Endothelial cell (in vitro differentiated cells): Measurements from ENCODE around the gene RPN2. TPM values are rescaled to one million over a fixed set of nuclear protein-coding genes. Genes with fewer than 3 reads are reported as not detected.

Experiments
- DNase-seq: peaks from one replicate; pipeline ENCODE4 v3.0.0; 2021; ENCODE audit warnings: low spot score
- H3K27ac Mint-ChIP-seq: one replicate; pipeline ENCODE4 v1.8.0; 2021; ENCODE audit warnings: mixed read lengths, inconsistent platforms; ENCODE audit not compliant: unreplicated experiment
- H3K27me3 Mint-ChIP-seq: one replicate; pipeline ENCODE4 v1.8.0; 2021; ENCODE audit warnings: mild to moderate bottlenecking, moderate library complexity, mixed read lengths, inconsistent platforms; ENCODE audit not compliant: unreplicated experiment
- H3K36me3 Mint-ChIP-seq: one replicate; pipeline ENCODE4 v1.8.0; 2021; ENCODE audit warnings: mild to moderate bottlenecking, low read depth, mixed read lengths, inconsistent platforms; ENCODE audit not compliant: unreplicated experiment
- H3K4me1 Mint-ChIP-seq: one replicate; pipeline ENCODE4 v1.8.0; 2021; ENCODE audit warnings: mild to moderate bottlenecking, mixed read lengths, inconsistent platforms; ENCODE audit not compliant: unreplicated experiment
- H3K4me3 Mint-ChIP-seq: one replicate; pipeline ENCODE4 v1.8.0; 2021; ENCODE audit warnings: mild to moderate bottlenecking, mixed read lengths, inconsistent platforms; ENCODE audit not compliant: unreplicated experiment
- H3K9me3 Mint-ChIP-seq: one replicate; pipeline ENCODE4 v1.8.0; 2021; ENCODE audit warnings: mixed read lengths, inconsistent platforms; ENCODE audit not compliant: unreplicated experiment
- total RNA-seq: library from RNA; stranded (reverse); fragmentation: NEBNext Ultra II Directional; extraction: Animal tissue kit (Norgen Biotek cat#: 25700); gene quantifications from one replicate; pipeline ENCODE4 v1.2.1, GENCODE V29; 2021; ENCODE audit not compliant: unreplicated experiment
- TF ChIP-seq, protein P1 (sequence below): fragments of 200-600 bp; sonication (generic); IDR thresholded peaks from one replicate; pipeline ENCODE4 v1.5.0; 2021; ENCODE audit warnings: antibody characterized with exemption; ENCODE audit not compliant: unreplicated experiment

RPN2 gene
- total RNA-seq, 1 donor from 2014 or later: 187 TPM

DNA sequence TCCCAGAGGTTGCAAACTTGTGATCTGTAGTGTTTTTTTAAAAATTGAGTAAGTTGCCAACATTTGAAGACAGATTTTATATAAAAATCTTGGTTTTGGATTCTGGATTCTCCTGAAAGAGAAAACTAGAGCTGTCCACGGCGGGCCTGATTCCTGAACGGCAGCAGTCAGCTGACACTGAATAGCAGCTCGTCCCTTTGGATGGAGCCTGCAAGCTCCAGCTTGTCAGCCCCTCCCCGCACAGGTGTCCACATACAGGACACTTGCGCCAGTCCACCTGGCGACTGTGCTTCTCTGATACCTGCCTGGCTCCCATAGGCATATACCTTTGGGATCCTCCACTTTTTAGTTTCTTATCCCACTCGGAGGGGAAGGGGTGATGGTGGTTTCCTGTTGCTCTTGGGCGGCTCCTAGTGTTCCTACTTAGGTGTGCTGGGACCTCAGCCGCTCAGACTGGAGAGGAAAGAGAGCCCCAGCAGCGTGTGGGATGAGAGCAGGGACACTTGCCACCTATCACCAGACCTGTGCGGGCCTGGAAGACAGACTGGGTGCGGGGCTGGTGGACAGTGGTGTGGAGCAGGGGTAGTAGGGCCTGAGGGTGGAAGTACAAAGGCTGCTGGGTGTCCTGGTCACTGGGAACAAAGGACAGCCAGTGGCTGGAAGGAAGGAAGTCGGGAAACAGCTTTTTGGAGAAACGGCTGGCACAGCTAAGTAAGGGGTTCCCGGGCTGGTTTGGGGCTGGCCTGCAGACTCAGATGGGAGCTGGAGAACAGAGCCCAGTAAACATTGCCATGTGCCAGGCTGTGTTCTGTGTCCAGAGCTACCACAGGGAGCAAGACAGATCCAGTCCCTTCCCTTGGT is 64.2 kb downstream of the RPN2 start:
- Mint-ChIP-seq H3K27me3 (peaks cover 5% of the 10 kb centered on the region), H3K4me3 (peak overlapping the region; percentile 20), H3K9me3 (no peaks in the 10 kb centered on the region), H3K4me1 (peaks cover 21% of the 10 kb centered on the region), H3K27ac (peak overlapping the region; percentile 72), H3K36me3 (peaks cover 39% of the 10 kb centered on the region)
- TF ChIP-seq, protein P1, sequence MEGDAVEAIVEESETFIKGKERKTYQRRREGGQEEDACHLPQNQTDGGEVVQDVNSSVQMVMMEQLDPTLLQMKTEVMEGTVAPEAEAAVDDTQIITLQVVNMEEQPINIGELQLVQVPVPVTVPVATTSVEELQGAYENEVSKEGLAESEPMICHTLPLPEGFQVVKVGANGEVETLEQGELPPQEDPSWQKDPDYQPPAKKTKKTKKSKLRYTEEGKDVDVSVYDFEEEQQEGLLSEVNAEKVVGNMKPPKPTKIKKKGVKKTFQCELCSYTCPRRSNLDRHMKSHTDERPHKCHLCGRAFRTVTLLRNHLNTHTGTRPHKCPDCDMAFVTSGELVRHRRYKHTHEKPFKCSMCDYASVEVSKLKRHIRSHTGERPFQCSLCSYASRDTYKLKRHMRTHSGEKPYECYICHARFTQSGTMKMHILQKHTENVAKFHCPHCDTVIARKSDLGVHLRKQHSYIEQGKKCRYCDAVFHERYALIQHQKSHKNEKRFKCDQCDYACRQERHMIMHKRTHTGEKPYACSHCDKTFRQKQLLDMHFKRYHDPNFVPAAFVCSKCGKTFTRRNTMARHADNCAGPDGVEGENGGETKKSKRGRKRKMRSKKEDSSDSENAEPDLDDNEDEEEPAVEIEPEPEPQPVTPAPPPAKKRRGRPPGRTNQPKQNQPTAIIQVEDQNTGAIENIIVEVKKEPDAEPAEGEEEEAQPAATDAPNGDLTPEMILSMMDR: no peak
- no peak for DNase-seq

DNA sequence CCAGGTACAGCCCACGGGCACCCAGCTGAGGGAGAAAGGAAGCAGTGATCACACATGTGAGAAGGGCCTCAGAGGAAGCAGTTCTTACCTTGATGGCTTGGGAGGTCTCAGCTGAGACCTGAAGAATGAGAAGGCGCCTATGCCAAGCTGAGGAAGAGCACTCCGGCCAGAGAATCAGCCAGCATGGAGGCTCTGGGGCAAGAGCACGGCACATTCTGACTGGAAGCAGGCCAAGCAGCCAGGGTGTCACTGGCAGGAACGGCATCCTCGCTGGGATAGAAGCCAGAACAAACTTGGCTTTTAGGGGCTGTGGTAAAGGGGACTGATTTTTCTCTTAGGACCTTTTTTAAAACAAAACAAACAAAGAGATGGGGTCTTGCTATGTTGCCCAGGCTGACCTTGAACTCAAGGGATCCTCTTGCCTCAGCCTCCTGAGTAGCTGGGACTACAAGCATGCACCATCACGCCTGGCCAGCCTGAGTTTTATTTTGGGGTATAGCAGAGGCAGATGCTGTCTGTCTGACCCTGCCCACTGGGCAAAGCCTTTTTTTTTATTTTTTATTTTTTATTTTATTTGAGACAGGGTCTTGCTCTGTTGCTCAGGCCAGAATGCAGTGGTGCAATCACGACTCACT is 64.9 kb downstream of the RPN2 start:
- Mint-ChIP-seq H3K4me1 (peaks cover 21% of the 10 kb centered on the region), H3K4me3 (no peak overlapping the region), H3K36me3 (peaks cover 33% of the 10 kb centered on the region), H3K27ac (peak overlapping the region; percentile 72), H3K9me3 (no peaks in the 10 kb centered on the region), H3K27me3 (peaks cover 5% of the 10 kb centered on the region)
- DNase-seq: no peak
- TF ChIP-seq, protein P1: no peak

GRCh38 chr20:37244572-37244957 is 65.4 kb downstream of the RPN2 start:
- no peak for DNase-seq
- H3K4me3 Mint-ChIP-seq: no peak overlapping the region
- no peaks in the 10 kb centered on the region for H3K9me3 Mint-ChIP-seq
- peaks cover 5% of the 10 kb centered on the region for H3K27me3 Mint-ChIP-seq
- peaks cover 21% of the 10 kb centered on the region for H3K4me1 Mint-ChIP-seq
- TF ChIP-seq, protein P1: no peak
- no peak overlapping the region for H3K27ac Mint-ChIP-seq
- peaks cover 30% of the 10 kb centered on the region for H3K36me3 Mint-ChIP-seq

DNA sequence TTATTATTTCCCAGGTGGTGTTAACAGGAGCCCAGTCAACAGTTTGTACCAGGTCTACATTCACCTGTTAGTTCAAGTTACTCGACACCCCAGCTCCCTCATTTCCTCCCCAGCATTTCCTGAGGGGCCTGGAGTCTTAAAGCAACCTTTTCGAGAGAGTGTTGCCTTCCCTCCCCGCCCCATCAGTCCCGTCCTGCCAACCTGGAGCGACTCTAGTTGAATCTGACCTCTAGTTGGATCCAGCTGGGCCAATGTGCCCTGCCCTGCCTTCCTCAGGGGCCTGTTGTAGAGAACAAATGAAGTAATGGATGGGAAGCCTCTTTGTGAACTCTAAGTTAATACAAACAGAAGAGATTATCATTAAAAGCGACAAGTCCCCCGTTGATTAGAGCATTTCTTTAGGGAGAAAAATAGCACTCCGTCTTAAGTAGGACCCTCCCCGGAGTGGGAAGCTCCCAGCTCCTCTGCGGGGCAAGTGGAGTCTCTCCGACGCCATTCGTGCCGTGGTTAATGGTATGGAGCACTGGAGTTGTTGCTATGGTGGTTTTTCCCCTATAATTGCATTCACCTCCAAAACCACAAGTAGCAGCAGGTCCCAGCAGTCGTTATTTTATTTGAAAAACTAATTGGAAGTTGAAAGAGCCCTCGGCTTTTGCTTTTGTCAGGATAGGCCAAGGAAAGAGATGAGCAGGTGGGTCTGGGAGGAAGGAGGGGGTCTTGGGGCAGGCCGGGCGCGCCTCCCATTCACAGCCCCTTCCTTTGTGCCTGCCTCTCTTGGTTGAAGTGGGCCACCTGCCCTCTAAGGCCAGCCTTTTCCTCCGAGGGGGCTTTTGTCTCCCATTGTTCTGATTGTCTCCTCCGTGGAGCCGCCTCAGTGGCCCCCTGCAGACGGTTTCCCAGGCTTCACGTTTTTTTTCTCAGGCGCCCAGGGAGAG is 66.4 kb downstream of the RPN2 start:
- DNase-seq: no peak
- H3K27me3 Mint-ChIP-seq: peaks cover 5% of the 10 kb centered on the region
- no peak overlapping the region for H3K4me3 Mint-ChIP-seq
- peaks cover 32% of the 10 kb centered on the region for H3K36me3 Mint-ChIP-seq
- TF ChIP-seq, protein P1: no peak
- H3K27ac Mint-ChIP-seq: peak overlapping the region; percentile 52
- peaks cover 21% of the 10 kb centered on the region for H3K4me1 Mint-ChIP-seq
- no peaks in the 10 kb centered on the region for H3K9me3 Mint-ChIP-seq
